Inflammatory macrophage treated with lipopolysaccharide for 1 hour (primary cell): ENCODE results near the gene RALGAPB.

Source experiments
- DNase-seq, 2 donors: peaks; one replicate each; pipeline ENCODE4 v3.0.0-alpha.2; 2020 to 2022

The RALGAPB gene

GRCh38 chr20:38617830-38618196, 145.2 kb downstream of the RALGAPB start:
- DNase-seq = no peak

- no peak for DNase-seq
Measured at GRCh38 chr20:38620441-38620840, 147.8 kb downstream of the RALGAPB start.

- no peak for DNase-seq
Measured at GRCh38 chr20:38623061-38623460, 150.4 kb downstream of the RALGAPB start.

GRCh38 chr20:38624084-38624483, 151.4 kb downstream of the RALGAPB start:
- DNase-seq = no peak

- no peak for DNase-seq
Measured at GRCh38 chr20:38625896-38626295, 153.3 kb downstream of the RALGAPB start.

- DNase-seq = no peak
Measured at GRCh38 chr20:38626921-38627659, 154.4 kb downstream of the RALGAPB start.
